D721Med (cell line): ENCODE data around the gene ADISSP.
A peak's percentile ranks its signal among the peaks of the same experiment; 100 is the strongest.

Experiments
- DNase-seq: peaks from one replicate; pipeline ENCODE4 v3.0.0; 2011; ENCODE audit warnings: low spot score; ENCODE audit not compliant: insufficient read length
- FAIRE-seq: peaks from 2 replicates; lab custom pipeline; 2011; peaks lifted over from hg19 to GRCh38; lab: Jason Lieb, UNC
- TF ChIP-seq, protein P1 (sequence below): IDR thresholded peaks from 2 replicates; pipeline ENCODE4 v1.5.1; 2012; ENCODE audit warnings: mild to moderate bottlenecking, control low read depth; ENCODE audit not compliant: insufficient read depth; ENCODE audit errors: missing control alignments

The ADISSP gene

DNA sequence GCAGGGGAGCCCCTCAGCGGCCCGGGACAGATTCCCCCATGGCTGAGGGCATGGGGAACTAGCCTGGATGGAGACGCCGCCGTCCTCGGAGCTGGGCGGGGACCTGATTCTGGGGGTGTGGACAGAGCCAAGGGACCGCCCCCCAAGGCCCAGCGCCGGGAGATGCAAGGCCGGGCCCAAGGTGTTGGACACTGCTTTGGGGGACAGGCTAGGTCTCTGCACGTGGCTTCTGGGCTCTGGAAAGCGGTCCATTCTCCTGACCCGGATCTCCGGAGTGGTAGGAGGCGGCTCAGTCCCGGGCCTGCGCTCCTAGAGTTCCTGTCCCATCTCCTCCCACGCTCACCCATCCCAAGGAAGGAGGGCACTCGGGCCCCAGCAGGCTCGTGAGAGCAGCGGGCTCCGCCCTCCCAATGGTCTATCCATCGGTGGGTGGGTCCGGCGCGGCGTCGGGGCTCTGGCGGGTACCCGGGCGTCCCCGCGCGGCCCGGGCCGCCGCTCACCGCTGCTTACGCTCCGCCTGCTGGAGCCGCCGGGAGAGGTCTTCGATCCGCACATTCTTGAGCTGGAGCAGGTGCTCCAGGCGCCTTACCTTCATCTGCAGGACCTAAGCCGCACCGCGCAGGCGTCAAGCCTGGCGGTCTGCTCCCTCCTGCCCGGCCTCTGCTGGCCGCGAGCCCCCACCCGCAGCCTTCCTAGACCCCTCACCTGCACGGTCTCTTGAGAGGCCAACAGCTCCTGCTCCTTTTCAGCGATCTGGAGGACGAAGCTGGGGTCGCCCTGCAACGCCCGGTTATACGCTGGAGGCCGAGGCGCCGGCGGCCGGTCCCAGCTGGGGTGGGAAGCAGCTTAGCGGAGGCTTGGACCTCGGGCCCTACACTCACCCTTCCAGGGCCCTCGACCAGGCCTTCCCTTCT lies 10.4 kb upstream of the ADISSP start:
- DNase-seq (no peak), FAIRE-seq (no peak)
- TF ChIP-seq, protein P1, sequence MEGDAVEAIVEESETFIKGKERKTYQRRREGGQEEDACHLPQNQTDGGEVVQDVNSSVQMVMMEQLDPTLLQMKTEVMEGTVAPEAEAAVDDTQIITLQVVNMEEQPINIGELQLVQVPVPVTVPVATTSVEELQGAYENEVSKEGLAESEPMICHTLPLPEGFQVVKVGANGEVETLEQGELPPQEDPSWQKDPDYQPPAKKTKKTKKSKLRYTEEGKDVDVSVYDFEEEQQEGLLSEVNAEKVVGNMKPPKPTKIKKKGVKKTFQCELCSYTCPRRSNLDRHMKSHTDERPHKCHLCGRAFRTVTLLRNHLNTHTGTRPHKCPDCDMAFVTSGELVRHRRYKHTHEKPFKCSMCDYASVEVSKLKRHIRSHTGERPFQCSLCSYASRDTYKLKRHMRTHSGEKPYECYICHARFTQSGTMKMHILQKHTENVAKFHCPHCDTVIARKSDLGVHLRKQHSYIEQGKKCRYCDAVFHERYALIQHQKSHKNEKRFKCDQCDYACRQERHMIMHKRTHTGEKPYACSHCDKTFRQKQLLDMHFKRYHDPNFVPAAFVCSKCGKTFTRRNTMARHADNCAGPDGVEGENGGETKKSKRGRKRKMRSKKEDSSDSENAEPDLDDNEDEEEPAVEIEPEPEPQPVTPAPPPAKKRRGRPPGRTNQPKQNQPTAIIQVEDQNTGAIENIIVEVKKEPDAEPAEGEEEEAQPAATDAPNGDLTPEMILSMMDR, result no peak

DNA sequence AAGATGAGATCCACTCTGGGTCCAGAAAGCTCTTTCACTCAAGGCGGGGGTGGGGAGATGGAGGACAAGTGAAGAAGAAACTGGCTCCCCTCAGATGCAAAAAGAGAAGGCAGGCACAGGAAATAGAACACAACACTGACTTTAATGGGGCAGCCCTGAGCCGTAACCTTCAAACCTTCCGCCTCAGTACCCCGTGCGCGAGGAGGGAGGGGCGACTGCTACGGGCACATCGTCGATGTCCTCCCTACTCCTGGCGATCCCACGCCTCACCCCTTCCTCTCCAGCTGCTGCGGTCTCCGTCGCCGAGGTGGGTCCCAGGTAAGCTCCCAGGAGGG lies 9.8 kb upstream of the ADISSP start:
- TF ChIP-seq, protein P1, result no peak
- DNase-seq (no peak), FAIRE-seq (no peak)

DNA sequence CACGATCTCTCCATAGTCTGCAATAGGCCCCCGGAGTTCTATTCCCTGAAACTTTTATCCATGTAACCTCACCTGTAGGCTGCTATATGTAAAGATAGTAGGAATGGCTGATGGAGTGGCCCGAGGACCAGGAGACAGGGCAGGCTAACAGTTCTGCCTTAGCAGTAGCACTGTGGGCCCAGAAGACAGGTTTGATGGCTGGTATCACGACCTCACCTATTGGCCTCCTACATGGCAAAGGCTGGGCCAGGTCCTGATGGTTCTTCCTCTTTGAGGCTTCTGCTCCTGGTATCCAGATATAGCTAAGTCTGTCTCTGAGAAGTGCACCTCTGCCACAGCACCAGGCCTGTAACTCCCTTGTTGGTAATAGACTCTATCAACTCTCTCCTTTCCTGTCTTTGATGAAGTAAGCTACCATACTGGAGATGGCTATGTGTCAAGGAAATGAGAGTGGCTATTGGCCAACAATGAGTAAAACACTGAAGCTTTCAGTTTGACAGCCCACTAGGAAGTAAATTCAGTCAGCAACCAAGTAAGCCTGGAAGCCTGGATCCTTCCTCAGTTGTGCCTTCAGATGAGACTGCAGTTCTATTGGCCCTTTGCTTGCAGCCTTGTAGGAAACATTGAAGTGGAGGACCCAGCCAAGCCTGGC lies 8.0 kb upstream of the ADISSP start:
- TF ChIP-seq, protein P1, result no peak
- DNase-seq (no peak), FAIRE-seq (no peak)

DNA sequence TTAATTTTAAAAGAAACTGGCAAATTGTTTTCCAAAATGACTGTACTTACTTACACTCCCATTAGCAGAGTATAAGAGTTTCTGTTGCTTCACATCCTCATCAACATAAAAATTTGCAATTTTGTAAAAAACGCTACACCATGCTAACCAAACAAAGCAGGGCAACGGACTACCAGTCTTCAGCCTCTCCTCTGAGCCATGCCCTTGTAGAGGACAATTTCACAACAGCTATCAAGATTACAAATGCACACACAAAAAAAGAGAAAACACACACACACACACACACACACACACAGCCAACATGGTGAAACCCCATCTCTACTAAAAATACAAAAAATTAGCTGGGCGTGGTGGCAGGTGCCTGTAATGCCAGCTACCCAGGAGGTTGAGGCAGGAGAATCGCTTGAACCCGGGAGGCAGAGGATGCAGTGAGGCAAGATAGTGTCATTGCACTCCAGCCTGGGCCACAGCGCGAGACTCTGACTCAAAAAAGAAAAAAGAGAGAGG lies 4.1 kb upstream of the ADISSP start:
- DNase-seq (no peak), FAIRE-seq (no peak)
- TF ChIP-seq, protein P1, result no peak

DNA sequence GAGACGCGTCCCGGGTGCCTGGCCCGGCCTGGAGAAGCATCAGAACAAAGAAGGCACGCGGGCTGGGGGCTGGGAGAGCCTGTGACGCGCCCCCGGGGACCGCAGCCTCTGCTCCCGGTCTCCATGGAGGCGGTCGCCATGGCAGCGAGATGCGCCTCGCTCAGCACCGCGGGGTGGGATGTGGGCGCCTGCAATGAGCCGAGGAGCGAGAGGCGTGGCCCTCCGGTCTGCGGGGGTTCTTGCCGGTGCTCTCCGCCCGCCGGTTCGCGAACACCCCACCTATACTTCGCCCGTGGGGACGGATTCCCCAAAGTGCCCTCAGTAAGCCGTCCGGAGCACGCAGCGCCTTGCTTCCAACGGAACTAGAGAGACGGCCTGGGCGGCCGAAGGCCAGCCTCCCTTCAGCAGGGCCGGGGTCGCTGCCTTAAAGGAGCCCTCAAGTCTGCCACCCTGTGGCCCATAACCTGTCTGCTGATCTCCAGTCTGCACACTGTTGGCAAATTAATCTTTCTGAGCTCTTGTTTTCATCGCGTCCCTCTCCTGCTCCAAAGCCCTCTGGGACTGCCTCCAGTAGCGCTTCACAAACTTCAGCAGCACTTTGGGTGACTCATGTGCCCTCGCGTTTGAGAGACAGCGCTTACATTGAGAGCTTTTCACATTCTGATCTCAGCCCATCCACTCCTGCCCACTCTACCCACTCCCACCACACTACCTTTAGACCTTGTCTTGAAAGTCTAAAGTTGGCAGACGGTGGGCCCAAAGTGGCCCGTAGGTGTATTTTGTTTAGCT lies 983 bp upstream of the ADISSP start:
- DNase-seq, result peak; percentile 47
- TF ChIP-seq, protein P1, result peak; percentile 55
- FAIRE-seq, result no peak

DNA sequence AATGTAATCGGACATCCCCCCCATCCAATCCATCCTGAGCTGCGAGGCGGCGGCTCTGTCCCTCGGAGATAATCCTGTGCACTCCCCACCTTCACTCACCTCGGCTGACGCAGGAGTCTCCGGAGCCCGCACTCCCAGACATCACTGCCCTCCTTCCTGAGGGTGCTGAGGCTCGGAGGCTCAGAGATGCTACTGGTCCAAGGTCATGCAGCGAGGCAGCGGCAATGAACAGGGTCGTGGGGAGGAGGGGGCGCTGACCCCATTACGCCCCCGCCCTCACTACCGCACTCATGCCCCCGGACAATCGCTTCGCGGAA lies 485 bp downstream of the ADISSP start:
- FAIRE-seq (no peak), DNase-seq (no peak)
- TF ChIP-seq, protein P1, result no peak
